PFSK-1 (cell line): ENCODE data around the gene ADAP1.

ENCODE experiments used
- FOXP2 ChIP-seq: optimal IDR thresholded peaks from 2 replicates; pipeline ENCODE3; 2011; ENCODE audit warnings: borderline replicate concordance, control low read depth, inconsistent platforms; ENCODE audit not compliant: insufficient read depth; ENCODE audit errors: extremely low read length, extremely low read depth
- POLR2AphosphoS5 ChIP-seq: IDR thresholded peaks from 2 replicates; pipeline ENCODE4 v1.6.1; 2012; ENCODE audit warnings: low read depth, mild to moderate bottlenecking, control low read depth, low read length, moderate library complexity
- SIN3A ChIP-seq: IDR thresholded peaks from 2 replicates; pipeline ENCODE4 v1.6.1; 2012; ENCODE audit warnings: mild to moderate bottlenecking, low read length, moderate library complexity, borderline replicate concordance; ENCODE audit not compliant: insufficient read depth
- TAF1 ChIP-seq: IDR thresholded peaks from 2 replicates; pipeline ENCODE4 v1.6.1; 2012; ENCODE audit warnings: low read length, control low read depth, borderline replicate concordance; ENCODE audit not compliant: insufficient read depth
- TF ChIP-seq, protein P1 (sequence below), 2 experiments: IDR thresholded peaks; 2 replicates each; pipeline versions ENCODE4 v1.6.1 to v1.8.0; 2011 to 2012; ENCODE audit warnings: low read depth in 2 of 2, low read length in 2 of 2, control low read depth in 1 of 2, inconsistent platforms in 1 of 2, mild to moderate bottlenecking in 1 of 2, moderate library complexity in 1 of 2; ENCODE audit not compliant: insufficient read depth in 1 of 2

Gene ADAP1

DNA sequence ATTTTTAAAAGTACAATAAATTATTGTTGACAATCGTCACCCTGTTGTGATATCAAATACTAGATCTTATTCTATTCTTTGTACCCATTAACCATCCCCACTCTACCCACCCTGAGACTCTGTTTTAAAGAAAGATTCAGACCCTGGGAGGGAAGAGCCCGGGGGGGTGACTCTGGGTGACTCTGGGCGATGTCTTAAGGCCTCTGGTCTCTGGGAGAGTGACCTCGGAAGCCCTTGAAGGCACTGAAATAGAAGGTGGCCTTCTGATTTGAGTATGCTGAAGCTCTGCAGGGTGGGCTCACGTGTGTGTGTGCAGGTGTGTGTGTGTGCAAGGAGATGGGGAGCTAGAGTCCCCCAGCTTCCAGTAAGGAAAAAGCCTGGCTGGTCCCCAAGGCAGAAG is 9.7 kb downstream of the ADAP1 start:
- TF ChIP-seq TAF1 (no peak), SIN3A (no peak), FOXP2 (no peak), POLR2AphosphoS5 (no peak)
- TF ChIP-seq, protein P1, sequence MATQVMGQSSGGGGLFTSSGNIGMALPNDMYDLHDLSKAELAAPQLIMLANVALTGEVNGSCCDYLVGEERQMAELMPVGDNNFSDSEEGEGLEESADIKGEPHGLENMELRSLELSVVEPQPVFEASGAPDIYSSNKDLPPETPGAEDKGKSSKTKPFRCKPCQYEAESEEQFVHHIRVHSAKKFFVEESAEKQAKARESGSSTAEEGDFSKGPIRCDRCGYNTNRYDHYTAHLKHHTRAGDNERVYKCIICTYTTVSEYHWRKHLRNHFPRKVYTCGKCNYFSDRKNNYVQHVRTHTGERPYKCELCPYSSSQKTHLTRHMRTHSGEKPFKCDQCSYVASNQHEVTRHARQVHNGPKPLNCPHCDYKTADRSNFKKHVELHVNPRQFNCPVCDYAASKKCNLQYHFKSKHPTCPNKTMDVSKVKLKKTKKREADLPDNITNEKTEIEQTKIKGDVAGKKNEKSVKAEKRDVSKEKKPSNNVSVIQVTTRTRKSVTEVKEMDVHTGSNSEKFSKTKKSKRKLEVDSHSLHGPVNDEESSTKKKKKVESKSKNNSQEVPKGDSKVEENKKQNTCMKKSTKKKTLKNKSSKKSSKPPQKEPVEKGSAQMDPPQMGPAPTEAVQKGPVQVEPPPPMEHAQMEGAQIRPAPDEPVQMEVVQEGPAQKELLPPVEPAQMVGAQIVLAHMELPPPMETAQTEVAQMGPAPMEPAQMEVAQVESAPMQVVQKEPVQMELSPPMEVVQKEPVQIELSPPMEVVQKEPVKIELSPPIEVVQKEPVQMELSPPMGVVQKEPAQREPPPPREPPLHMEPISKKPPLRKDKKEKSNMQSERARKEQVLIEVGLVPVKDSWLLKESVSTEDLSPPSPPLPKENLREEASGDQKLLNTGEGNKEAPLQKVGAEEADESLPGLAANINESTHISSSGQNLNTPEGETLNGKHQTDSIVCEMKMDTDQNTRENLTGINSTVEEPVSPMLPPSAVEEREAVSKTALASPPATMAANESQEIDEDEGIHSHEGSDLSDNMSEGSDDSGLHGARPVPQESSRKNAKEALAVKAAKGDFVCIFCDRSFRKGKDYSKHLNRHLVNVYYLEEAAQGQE (IDR thresholded peaks at IDR 0.05; ENCODE audit: insufficient read depth in 1 of 2, low read depth in 2 of 2, low read length in 2 of 2) = no peak

DNA sequence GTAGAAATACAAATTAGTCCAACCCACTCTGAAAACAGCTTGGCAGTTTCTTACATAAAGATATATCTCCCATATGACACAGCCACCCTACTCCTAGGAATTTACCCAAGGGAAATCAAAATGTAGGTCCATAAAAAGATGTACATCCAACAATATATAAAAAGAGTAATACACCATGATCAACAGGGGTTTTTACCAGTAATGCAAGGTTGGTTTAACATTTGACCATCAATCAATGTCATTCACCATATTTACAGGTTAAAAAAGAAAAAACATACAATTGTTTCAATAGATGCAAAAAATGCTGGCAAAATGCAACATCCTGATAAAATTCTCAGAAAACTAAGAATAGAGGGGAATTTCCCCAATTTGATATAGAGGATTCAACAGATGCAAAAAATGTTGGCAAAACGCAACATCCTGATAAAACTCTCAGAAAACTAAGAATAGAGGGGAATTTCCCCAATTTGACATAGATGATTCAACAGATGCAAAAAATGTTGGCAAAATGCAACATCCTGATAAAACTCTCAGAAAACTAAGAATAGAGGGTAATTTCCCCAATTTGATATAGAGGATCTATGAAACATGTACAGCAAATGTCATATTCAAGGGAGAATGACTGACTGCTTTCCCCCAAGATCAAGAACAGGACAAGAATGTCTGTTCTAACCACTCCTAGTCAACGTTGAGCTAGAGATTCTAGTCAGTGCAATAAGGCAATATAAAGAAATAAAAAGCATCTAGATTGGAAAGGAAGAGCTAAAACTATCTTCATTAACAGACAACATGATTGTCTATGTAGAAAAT is 13.7 kb downstream of the ADAP1 start:
- TF ChIP-seq, protein P1 (IDR thresholded peaks at IDR 0.05; ENCODE audit: insufficient read depth in 1 of 2, low read depth in 2 of 2, low read length in 2 of 2) = no peak
- TF ChIP-seq TAF1 (no peak), POLR2AphosphoS5 (no peak), FOXP2 (no peak)

- TF ChIP-seq FOXP2 (no peak), POLR2AphosphoS5 (no peak), TAF1 (no peak), SIN3A (no peak)
- TF ChIP-seq, protein P1 (IDR thresholded peaks at IDR 0.05; ENCODE audit: insufficient read depth in 1 of 2, low read depth in 2 of 2, low read length in 2 of 2) = no peak
Measured at GRCh38 chr7:939843-940242, 14.6 kb downstream of the ADAP1 start.

GRCh38 chr7:938546-939185 is 15.8 kb downstream of the ADAP1 start:
- no peak for TF ChIP-seq POLR2AphosphoS5
- TF ChIP-seq TAF1 = no peak
- no peak for TF ChIP-seq SIN3A
- TF ChIP-seq, protein P1 (IDR thresholded peaks at IDR 0.05; ENCODE audit: insufficient read depth in 1 of 2, low read depth in 2 of 2, low read length in 2 of 2) = no peak
- no peak for TF ChIP-seq FOXP2
